NOMO-1 (cell line): ENCODE data around the gene CDK5R1.
"Not testable (repeated sequence)": the region's sequence is repeated elsewhere in the genome, so short reads cannot be mapped to it uniquely, and the experiment has no call there.

Experiments
- DNase-seq, 2 experiments: peaks; one replicate each; lab custom pipeline; 2025; ENCODE audit not compliant: unreplicated experiment in 2 of 2; lab: John Stamatoyannopoulos, UW

Gene CDK5R1

DNA sequence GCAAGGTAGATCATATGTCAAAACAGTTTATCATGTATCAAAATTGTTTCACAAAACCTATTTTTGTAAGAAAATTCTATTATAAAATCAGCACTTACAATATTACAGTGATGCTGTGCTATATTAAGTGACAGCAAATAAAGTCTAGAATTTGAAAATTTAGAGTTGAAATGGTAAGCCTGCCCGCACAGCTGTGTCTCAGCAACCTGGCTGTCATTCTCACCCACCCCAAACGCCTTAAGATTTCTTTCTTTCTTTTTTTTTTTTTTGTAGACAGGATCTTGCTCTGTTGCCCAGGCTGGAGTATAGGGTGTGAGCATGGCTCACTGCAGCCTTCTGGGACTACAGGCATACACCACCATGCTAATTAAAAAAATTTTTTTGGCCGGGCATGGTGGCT, 26.8 kb downstream of the CDK5R1 start:
- DNase-seq: no peak

DNA sequence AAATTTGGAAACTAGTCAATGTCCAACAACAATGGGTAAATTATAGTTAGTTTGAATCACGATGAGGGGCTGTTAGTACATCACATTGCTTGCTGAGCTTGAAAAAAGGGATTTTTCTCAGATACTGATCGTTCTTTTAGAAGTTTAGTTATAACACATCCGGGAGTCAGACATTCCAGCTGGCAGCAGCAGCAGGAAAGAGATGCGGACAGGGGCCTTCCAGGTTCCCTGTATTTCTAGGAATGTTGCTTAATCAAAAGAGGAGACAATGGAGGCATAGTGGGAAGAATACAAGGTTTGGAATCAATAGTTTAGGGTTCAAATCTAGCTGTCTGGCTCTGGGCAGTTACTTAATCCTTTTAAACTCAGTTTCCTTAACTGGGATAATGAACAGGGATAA, 27.8 kb downstream of the CDK5R1 start:
- no peak for DNase-seq

DNA sequence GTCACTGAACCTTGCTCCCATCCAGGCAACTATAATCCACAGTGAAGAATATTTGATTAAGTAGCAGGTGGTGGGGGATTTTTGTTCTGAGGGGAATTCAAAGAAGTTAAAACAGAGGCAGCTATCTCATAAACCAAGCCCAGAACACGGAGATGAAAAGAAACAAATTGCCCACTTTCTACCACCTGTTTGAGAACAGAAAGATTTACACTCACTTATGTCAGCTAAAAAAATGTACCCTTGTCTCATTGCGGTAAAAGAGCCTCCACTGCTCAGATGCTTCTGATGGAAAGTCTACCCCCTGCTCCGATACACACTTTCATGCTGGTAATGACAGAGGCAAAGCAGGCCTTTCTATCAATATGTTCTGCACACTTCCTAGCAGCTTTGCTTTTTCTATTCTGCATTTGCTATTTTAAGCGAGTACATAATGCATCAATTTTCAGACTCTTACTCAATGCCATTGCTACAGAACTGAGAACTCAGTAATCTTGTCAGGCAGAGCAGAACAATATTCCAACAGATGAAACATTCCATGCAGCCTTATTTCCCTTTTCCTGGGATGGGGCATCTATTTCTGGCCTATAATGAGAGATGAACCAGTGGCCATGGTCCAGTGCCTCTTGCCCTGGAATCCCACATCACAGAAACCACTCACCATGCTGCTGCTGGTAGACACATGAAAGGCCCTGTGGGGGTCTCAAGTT, 29.0 kb downstream of the CDK5R1 start:
- peak in 1 of 2 experiments; percentile 28 for DNase-seq

DNA sequence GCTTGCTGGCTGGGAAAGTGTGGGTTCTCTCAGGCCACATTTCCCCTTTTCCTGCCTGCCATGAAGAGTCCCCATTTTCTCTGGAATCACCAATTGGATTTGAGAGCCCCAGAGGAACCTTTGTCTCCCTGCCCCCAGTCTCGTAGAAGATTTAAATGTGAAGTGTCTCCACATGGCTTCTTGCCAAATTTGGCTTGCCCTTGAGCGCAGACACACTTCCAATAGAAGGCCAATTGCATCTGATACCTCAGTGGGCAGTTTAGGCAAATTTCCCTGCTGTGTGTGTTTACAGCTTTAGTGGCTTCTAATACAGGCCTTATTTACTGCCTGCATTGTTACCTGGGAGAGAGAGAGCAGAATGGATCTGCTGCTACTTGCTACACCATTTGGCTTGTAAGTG, 29.7 kb downstream of the CDK5R1 start:
- DNase-seq: no peak

DNA sequence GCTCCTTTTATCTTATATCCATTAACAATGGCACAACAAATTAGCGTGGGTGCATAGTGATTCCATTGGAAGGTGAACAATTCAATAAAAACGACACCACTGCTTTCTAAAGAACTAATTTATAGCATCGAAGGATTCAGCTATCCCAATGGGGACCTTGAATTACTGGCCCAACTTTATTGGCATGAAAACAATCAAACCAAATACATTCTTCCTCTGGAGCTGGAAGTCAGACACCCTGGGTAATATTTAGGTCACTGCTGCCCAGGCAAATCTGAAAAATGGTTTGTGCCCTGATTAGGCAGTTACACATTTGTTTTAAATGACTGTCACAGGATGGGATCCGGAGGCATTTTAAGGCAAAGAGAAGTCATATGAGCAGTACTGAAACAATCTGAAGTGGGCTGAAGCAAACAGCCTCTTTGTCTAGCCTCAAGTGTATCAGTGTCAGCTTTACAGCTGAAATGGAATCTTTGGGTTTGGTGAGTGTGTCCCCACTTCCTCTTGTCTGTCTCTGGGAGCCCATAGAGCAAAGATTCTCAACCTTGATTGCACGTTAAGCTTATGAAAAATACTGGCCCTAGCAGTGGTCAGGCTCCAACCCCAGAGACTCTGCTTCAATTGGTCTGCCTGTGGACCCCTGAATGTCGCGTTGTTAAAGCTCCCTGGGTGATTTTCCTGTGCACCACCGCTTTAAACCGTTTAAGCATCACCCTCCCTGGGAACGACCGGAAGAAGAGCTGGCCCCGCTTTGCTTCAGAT, 30.3 kb downstream of the CDK5R1 start:
- DNase-seq: no peak

DNA sequence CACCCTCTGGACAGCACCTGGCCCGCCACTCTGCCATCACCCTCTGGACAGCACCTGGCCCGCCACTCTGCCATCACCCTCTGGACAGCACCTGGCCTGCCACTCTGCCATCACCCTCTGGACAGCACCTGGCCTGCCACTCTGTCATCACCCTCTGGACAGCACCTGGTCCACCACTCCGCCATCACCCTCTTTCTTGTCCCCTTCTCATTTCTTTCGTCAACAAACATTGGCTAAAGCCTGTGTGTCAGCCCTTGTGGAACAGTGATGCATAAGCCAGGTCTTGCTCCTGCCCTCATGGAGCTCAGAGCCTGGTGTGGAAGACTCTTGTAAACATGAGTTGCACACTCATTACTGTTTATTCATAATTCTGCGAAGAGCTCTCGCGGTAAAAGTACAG, 31.2 kb downstream of the CDK5R1 start:
- DNase-seq: no peak

DNA sequence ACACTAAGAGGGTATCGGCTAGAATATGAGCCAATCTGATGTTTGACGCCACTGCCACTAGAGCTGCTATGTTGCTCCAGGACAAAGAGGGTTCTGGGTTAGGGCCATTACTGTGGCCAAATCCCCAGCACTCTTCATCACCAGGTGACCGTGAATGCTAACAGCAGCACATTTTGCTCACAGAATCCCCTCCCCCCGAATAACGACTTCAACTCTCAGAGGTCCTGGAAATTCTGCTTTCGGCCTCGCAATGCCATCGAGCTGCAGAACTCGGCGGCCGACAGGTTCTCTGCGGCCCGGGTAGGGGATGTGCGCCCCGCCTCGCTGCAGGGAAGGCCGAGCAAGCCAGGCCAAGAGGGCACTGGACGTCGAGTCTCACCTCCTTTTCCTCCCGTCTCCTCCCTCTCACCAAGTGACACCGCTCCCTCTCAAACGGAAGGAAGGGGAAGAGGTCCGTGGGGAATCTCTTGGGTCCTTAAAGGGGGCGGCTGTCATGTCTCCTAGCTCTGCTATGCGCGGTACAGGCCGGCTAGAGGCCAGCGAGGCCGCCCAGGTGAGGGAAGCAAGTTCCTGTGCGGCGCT, 31.9 kb downstream of the CDK5R1 start:
- DNase-seq: no peak

DNA sequence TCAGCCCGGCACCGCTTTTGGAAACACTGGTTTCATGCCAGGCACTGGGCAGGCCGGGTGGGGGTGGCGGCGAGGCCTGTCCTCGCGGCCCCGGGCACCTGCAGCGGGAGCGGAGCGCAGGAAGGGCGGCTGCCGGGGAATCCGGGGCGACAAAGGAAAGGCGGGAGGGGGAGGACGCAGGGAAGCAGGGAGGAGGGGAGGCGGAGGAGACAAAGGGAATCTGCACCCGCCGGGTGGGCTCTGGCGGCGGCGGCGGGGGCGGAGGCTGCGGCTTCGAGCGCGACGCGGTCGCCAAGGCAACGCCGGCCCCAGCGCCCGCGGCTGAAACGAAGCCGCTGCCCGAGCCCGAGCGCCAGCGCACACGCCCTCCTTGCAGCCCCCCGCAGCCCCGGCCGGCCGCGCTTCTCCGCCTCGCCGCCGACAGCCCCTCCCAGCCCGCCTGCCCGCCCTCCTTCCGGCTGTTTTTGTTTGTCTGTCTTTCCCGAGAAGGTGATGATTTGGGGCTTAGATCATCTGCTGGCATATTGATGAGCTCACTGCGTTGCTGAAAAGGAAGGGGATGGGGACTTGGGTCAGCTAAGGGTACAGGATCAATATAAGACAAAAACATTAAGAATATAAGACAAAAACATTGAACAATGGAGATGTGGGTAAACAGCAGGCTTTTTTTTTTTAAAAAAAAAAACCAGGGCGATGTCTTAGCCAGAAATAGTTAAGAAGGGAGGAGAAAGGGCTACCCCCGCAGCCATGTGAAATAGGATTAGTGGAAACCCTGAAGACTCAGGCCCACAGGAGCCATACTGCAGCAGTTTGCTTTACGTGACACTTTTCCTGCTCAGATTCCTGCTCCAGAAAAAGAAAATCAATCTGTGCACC, 32.7 kb downstream of the CDK5R1 start:
- no peak for DNase-seq

DNA sequence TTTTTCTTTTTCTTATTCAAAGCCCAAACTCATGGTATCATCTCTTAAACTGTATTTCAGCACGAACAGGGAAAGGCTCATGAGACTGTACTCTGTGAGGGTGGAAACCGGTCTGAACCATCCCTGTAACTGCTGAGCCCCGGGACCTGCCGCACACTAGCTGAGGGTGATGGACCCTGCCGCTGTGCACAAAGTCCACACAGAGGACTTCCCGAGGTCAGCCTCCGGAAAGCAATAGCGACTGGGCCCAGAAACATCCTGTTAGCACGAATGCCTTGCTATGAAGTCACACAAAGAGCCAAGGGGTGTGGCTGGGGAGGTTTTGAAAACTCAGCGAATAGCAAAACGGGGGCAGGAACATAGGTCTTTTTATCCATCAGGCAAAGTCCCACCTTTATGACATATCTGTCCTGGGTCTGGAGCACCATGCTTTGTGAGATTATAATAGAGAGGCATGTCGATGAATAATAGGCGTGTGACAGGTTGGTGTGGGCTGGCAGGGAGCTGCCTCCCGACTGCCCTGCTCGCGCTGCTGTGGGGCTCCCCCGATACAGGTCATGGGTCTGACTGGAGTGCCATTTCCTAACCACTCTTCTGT, 33.4 kb downstream of the CDK5R1 start:
- DNase-seq: no peak

DNA sequence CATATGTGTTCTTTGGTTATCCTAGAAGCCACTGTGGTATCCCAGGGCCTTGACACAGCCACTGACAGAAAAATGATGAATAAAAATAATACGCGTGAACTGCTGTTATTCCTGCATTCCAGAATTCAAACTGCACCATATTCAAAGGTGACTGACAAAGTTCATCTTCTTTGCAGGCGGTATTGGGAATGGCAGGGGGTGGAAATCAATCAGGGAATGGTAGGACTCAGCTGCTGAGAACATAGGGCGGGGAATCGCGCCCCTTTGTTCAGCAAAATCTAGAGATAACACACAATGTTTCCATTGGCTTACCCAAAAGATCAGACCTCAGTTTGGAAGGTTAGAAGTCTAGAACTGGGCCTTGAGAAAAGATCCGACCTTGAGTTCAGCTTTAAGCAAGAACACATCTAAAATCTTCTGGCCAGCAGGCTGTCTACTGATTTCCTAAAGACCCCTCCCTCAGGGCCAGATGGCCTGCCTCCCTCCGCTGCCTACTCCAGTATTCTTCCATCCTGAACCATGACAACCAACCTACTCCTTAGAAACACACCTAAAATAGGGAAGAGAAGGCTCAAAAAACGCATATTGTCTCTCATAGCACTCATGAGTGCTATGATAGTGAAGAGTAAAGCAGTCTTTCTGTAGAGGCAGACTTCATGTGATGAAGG, 34.1 kb downstream of the CDK5R1 start:
- DNase-seq: no peak

DNA sequence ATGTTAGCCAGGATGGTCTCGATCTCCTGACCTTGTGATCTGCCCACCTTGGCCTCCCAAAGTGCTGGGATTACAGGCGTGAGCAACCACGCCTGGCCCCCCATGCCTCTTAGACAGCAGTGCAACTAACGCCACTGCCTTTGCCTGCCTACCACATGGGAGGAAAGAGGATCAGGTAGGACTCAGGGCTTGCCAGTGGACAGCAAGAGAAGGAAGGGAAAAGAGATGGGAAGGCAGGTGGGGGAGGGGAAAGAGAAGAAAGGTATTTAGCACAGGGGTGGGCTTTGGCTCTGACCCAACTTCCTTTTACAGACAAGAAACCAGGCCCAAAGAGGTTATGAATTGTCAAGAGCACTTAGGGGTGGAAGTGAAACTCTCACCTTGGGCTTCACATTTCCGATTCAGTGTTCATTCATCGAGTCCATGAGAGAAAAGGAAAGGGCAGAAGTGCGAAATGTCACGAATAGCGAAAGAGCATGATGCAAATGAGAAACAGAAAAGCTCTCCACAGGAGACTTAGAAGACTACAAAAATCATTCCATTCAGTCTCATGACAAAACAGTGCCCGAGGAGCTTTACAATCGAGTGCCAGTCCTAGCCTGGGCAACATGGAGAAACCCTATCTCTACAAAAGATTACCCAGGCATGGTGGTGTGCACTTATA, 36.4 kb downstream of the CDK5R1 start:
- peak; percentile 33 to 69 for DNase-seq

DNA sequence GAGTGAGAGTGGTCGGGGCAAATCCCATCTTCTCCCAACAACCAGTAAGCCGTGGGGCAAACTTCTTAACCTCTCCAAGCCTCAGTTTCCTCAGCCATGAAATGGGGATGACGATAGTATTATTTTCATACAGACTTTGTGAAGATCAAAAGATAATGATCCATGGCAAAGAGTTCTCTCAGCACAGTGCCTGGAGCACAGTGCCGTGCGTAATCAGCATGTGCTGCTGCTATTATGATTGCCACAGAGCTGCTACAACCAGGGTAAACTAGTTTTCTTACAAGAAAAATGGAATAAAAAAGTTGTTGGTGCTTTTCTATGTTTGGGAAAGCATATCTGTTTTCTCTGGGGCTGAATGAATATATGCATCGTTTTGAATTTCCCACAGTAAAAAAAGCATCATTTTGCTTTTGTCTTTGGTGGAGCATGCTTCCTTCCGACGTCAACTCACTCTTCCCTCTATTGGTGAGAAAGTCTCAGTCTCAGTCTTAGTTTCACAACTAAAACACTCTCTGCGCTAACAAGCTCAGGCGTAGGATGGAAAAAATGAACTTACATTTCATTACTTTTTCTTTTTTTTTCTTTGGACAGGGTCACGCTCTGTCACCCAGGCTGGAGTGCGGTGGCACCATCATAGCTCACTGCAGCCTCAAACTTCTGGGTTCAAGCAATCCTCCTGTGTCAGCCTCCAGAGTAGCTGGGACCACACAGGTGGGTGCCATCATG, 37.2 kb downstream of the CDK5R1 start:
- DNase-seq: no peak

DNA sequence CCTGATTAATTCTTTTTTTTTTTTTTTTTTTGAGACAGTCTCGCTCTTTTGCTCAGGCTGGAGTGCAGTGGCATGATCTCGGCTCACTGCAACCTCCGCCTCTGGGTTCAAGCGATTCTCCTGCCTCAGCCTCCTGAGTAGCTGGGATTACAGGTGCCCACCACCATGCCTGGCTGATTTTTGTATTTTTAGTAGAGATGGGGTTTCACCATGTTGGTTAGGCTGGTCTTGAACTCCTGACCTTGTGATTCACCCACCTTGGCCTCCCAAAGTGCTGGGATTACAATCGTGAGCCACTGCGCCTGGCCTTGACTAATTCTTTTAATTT, 37.7 kb downstream of the CDK5R1 start:
- not testable (repeated sequence) for DNase-seq

DNA sequence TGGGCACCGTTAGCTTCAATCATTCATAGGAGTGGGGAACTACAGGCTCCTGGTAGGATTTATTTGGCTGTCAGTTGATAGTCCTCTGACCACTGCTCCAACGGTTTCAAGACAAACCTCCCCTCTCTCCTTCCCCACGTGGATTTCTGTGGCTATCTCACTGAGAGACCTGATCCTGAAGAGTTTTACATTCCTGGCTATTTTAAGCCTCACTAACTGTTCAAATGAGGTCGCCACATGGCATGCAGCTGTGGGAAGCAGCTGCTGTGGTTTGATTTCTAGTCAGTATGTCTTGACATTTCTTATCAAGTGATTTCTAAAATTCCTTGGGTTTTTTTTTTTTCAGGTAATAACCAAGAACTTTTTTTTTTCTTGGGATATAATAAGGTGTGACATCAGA, 38.3 kb downstream of the CDK5R1 start:
- no peak for DNase-seq

DNA sequence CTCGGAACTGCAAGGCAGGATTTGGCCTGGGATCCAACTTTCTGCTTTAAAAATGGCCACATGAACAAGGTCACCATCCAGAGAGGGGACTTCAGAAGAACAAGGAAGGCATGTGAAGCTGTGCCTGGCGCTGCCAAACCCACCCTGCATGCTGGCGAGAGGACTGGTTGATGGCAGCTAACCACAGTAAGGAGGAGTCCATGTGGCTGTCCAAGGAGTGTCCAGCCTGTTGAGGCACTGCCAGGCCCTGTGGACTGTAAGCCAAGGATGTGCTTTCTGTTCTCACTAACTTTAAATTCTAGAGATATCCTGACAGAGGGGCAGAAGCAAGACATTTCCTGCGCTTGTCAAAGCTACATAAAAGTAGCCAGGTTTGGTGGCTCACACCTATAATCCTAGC, 40.4 kb downstream of the CDK5R1 start:
- DNase-seq: no peak

DNA sequence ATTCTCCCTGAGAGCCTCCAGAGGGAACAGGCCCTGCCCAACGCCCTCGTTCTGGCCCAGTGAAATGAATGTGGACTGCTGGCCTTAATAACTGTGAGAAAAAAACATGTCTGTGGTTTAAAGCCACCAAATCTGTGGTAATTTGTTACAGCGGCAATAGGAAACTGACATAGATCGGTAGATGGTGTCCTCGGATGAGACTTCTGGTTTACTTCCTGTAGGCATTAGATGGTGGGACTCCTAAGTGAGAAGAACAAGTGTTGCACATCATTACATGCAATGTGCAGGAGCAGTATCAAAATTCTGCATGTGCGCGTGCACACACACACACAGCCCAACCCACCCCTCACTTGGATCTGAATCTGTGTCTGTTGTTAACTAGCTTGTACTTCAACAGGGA, 42.0 kb downstream of the CDK5R1 start:
- DNase-seq: peak in 1 of 2 experiments; percentile 2

DNA sequence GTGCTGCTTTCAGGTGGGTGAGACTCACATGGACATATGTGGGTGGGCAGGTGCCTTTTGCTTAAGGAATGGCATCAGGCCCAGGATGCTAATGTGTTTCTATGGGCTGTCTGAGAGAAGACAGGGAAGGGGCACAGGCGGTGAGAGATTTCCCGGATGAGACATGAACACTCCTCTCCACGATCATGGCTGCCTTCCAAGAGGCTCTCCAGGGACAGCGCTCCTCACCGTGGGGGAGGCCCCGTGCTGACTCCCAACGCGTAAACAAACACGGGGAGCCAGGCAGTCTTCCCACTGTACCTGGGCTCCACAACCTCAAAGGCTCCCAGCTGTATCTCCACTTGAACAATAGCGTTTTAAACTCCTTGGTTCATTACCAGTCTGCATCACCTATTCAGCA, 42.8 kb downstream of the CDK5R1 start:
- no peak for DNase-seq

DNA sequence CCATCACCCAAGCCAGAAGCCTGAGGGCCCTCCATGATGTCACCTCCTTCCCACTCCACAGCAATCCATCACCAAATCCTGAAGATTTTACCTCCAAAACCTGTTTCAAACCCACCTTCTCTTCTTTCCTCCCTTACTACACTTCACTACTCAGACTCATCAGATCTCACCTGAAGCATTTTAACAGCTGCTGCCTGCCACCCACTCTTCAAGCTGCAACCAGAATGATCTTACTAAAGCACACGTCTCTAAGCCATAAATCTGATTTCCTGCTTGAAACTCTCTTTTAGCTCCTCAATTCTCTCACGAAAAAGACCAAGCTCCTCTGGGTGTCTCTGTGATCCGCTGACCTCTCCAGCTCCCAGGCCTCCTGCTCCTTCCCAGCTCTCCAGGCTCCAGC, 46.5 kb downstream of the CDK5R1 start:
- DNase-seq: no peak
